ENCODE measurements around the gene EBI3.
"Not testable (repeated sequence)": the region's sequence is repeated elsewhere in the genome, so short reads cannot be mapped to it uniquely, and the experiment has no call there.

The EBI3 gene

GRCh38 chr19:4200940-4201542 is 28.3 kb upstream of the EBI3 start:
- no peak for DNase-seq

DNA sequence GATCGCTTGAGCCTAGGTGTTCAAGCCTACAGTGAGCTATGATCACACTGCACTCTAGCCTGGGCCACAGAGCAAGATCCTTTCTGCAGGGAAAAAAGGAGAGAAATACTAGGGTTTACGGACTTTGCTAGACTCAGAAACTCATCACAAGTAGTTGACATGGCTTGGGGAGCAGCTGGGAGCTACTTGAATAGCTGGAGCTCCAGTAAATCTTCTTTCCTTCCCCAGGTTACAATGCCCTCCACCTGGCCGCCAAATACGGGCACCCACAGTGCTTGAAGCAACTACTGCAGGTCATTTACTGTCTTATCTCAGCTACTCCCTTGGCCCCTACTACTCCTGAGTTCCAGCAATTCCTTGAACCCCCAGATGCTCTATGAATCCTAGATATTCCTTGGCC is 27.5 kb upstream of the EBI3 start:
- no peak for DNase-seq

GRCh38 chr19:4206818-4207484 is 22.4 kb upstream of the EBI3 start:
- no peak for DNase-seq

DNA sequence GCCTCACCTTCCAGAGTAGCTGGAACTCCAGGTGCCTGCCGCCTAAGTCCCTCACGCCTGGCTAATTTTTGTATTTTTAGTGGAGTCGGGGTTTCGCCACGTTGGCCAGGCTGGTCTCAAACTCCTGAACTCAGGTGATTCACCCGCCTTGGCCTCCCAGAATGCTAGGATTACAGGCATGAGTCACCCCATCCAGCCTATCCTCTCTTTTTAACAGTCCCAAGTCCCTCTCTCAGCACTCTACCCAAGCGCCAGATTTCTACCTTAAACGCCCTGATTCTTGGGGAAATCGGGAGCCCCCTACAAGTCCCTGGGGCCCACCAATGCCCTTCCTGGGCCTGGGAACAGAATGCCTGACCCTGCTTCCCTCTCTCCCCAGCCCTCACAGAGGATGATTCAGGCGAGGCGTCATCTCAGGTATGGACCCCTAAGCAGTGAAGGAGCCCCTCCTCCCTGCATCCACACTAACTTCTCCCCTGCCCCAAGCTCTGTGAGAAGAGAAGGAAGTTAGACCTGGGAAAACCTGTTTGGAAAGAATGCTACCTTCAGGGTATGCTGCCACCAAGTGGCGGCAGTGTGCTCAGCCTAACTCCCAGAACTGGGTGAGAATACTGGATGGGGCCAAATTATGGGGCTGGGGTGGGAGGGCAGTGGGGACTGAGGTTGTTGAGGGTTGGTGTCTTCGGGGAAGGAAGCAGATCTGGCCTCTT is 20.8 kb upstream of the EBI3 start:
- peak; percentile 29 for DNase-seq

- no peak for DNase-seq
Observed at GRCh38 chr19:4210166-4210731, 19.1 kb upstream of the EBI3 start.

- no peak for DNase-seq
Observed at GRCh38 chr19:4213116-4213515, 16.2 kb upstream of the EBI3 start.

- no peak for DNase-seq
Observed at GRCh38 chr19:4215807-4216206, 13.5 kb upstream of the EBI3 start.

DNA sequence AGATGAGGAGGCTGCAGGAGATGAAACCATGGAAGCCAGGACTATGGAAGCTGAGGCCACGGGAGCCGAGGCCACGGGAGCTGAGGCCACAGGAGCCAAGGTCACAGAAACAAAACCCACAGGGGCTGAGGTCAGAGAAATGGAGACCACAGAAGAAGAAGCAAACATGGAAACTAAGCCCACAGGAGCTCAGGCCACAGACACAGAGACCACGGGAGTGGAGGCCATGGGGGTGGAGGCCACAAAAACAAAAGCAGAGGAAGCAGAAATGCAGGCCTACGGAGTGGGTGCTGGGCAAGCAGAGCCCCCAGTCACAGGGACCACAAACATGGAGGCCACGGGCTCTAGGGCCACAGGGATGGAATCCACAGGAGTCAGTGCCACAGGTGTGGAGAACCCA is 12.5 kb upstream of the EBI3 start:
- DNase-seq: no peak

GRCh38 chr19:4217429-4218264 is 11.7 kb upstream of the EBI3 start:
- no peak for DNase-seq

DNA sequence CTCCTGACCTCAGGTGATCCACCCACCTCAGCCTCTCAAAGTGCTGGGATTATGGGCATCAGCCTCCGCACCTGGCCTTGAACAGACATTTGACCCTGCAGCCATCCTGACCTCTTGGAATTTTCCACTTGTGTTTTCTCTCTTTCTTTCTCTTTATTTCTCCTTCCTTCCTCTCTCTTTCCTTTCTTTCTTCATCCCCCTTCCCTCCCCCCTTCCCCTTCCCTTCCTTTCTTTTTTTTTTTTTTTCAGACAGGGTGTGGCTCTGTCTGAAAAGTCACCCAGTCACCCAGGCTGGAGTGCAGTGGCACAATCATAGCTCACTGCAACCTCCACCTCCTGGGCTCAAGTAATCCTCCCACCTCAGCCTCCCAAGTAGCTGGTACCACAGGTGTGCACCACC is 10.8 kb upstream of the EBI3 start:
- not testable (repeated sequence) for DNase-seq

- DNase-seq: no peak
Observed at GRCh38 chr19:4220188-4220587, 9.1 kb upstream of the EBI3 start.

DNA sequence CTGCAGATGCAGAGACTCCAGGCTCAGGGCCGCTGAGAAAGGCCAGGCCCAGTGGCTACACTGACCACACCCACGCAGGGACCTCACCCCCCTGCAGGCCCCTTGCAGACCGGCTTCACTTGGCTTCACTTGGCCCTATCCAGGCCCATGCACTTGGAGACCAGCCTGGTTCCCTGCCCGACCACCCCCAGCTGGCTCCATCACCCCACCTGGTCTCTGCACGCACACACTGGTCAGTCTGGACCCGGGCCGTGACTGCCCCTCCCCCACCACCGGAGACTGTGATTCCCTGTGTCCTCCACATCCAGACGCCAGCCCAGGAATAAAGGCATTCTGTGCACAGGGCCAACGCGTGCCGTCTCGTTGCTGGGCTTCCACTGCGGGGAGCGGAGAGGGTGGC is 4.9 kb upstream of the EBI3 start:
- no peak for DNase-seq

- DNase-seq: no peak
Observed at GRCh38 chr19:4225885-4226284, 3.4 kb upstream of the EBI3 start.

GRCh38 chr19:4227771-4228170 is 1.6 kb upstream of the EBI3 start:
- no peak for DNase-seq

DNA sequence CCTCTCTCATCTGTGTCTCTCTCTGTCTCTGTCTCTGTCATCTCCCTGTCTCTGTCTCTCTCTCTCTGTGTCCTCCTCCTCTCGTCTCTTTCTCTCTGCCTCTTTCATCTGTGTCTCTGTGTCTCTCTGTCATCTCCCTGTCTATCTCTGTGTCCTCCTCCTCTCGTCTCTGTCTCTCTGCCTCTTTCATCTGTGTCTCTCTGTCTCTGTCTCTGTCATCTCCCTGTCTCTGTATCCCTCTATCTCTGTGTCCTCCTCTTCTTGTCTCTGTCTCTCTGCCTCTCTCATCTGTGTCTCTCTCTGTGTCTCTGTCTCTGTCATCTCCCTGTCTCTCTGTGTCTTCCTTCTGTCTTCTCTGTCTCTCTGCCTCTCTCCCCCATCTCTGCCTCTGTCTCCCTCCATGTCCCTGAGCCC is 551 bp upstream of the EBI3 start:
- no peak for DNase-seq

GRCh38 chr19:4230237-4230636 is 914 bp downstream of the EBI3 start:
- DNase-seq: not testable (repeated sequence)

DNA sequence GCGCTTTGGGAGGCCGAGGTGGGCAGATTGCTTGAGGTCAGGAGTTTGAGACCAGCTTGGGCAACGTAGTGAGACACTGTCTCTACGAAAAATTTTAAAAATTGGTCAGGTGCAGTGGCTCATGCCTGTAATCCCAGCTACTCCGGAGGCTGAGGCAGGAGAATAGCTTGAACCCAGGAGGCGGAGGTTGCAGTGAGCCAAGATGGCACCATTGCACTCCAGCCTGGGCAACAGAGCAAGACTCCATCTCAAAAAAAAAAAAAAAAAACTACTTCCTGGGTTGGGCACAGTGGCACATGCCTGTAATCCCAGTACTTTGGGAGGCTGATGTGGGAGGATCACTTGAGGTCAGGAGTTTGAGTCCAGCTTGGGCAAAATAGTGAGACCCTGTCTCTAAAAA is 2.2 kb downstream of the EBI3 start:
- not testable (repeated sequence) for DNase-seq

DNA sequence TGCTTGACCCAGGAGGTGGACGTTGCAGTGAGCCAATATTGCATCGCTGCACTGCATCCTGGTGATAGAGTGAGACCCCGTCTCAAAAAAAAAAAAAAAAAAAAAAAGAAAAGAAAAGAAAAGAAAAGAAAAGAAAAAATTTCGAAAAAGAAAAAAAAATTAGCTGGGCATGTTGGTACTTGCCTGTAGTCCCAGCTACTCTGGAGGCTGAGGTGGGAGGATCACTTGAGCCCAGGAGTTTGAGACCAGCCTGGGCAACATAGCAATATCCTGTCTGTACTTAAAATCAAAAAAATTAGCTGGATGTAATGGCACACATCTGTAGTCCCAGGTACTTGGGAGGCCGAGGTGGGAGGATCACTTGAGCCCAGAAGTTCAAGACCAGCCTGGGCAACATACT is 2.8 kb downstream of the EBI3 start:
- DNase-seq: not testable (repeated sequence)

DNA sequence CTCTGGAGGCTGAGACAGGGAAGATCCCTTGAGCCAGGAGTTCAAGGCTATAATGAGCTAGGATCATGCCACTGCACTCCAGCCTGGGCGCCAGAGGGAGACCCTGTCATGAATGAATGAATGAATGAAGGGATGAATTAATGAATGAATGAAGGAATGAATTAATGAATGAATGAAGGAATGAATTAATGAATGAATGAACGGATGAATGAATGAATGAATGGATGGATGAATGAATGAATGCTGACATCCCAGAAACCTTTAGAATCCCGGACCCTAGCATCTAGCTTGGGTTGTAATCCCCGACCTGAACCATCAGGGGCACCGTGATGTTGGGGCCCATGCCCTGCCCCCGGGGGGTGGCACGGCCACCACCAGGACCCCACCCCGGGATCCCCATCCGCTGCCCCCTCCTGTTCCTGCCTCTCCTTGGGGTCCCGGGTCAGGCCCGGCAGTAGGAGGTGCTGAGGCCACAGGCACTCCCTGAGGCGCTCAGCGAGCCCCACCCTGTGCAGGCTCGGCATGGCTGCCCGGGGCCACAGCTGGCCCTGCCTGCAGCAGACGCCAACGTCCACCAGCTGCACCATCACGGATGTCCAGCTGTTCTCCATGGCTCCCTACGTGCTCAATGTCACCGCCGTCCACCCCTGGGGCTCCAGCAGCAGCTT is 3.4 kb downstream of the EBI3 start:
- no peak for DNase-seq

DNA sequence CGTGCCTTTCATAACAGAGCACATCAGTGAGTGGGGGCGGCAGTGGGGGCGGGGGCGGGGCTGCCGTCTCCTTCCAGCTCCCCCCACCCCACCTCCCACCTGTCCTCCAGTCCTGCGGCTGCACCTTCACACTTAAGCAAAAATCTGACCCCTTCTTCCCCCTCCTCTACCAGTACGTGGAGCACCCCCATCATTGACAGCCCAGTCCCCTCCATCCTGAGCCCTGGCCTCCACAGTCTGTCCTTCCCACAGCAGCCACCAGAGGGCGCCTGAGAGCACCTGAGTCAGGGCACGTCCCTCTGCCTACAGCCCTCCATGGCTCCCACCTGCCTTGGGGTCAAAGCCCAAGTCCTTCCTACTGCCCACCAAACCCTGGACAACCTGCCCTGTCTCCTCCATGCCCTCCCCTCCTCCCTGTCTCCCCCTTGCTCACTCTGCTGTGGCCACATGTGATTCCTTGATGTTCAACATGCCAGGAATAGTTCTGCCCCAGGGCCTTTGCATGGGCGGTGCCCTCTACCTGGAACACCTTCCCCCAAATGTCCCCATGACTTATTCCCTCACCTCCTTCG is 4.0 kb downstream of the EBI3 start:
- peak; percentile 3 for DNase-seq

DNA sequence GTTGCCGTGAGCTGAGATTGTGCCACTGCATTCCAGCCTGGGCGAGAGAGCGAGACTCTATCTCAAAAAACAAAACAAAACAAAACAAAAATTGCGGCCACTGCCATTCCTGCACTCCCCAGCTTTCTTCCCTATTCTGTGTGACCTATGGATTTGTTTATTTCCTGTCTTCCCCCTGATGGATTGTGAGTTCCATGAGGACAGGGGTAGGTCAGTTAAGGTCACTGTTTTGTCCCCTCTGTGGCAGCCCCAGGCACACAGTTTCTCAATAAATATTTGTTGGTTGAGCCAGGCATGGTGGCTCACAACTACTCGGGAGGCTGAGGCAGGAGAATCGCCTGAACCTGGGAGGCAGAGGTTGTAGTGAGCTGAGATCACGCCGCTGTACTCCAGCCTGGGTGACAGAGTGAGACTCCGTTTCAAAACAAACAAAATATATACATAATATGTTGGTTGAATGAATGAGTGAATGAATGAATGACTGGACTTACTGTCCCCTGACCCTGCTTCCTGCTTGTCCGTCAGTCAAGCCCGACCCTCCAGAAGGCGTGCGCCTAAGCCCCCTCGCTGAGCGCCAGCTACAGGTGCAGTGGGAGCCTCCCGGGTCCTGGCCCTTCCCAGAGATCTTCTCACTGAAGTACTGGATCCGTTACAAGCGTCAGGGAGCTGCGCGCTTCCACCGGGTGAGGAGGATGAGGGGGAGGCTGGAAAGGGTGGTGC is 5.0 kb downstream of the EBI3 start:
- no peak for DNase-seq

DNA sequence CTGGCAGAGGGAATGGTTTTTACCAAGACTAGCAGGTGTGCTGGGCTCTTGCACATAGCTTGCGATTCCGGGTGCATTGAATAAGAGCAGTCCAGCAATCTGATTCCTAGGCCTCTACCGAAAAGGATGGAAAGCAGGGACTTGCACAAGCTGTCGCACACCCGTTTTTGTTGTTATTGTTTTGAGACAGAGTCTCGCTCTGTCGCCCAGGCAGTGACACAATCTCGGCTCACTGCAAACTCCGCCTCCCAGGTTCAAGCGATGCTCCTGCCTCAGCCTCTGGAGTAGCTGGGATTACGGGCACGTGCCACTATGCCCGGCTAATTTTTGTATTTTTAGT is 5.5 kb downstream of the EBI3 start:
- peak; percentile 12 for DNase-seq

Data from DMS153 (cell line).